ENCODE results near the gene ABCB11.

The ABCB11 gene

GRCh38 chr2:169007356-169007755 is 23.8 kb downstream of the ABCB11 start:
- Histone ChIP-seq H3K9ac (ENCODE audit: low read length) (no peak overlapping the region), H3K27me3 (ENCODE audit: low read depth, low read length) (no peaks in the 10 kb centered on the region), H3K4me1 (ENCODE audit: low read length) (peaks cover 24% of the 10 kb centered on the region), H3K9me3 (ENCODE audit: insufficient read depth, low read length) (no peaks in the 10 kb centered on the region), H3K4me3 (ENCODE audit: low read length) (no peak overlapping the region), H2AFZ (ENCODE audit: low read depth, low read length) (no peak overlapping the region), H3K36me3 (replicated peaks; ENCODE audit: low read depth, low read length) (no peaks in the 10 kb centered on the region), H4K20me1 (ENCODE audit: insufficient read depth, low read length) (no peaks in the 10 kb centered on the region), H3K4me2 (ENCODE audit: low read length) (no peak overlapping the region), H3K27ac (ENCODE audit: low read length) (no peak overlapping the region), H3K79me2 (ENCODE audit: low read length) (no peaks in the 10 kb centered on the region)
- no peak for TF ChIP-seq CTCF (IDR thresholded peaks at IDR 0.05; ENCODE audit: low read depth, low read length)
- TF ChIP-seq EZH2phosphoT487 (IDR thresholded peaks at IDR 0.05; ENCODE audit: low read depth) = no peak

- no peaks in the 10 kb centered on the region for H3K79me2 ChIP-seq (ENCODE audit: low read length)
- H3K4me2 ChIP-seq (ENCODE audit: low read length) = no peak overlapping the region
- no peak overlapping the region for H3K9ac ChIP-seq (ENCODE audit: low read length)
- H3K9me3 ChIP-seq (ENCODE audit: insufficient read depth, low read length) = no peaks in the 10 kb centered on the region
- H4K20me1 ChIP-seq (ENCODE audit: insufficient read depth, low read length) = no peaks in the 10 kb centered on the region
- no peaks in the 10 kb centered on the region for H3K36me3 ChIP-seq (replicated peaks; ENCODE audit: low read depth, low read length)
- H2AFZ ChIP-seq (ENCODE audit: low read depth, low read length) = no peak overlapping the region
- H3K27ac ChIP-seq (ENCODE audit: low read length) = no peak overlapping the region
- H3K4me3 ChIP-seq (ENCODE audit: low read length) = no peak overlapping the region
- TF ChIP-seq CTCF (IDR thresholded peaks at IDR 0.05; ENCODE audit: low read depth, low read length) (no peak), EZH2phosphoT487 (IDR thresholded peaks at IDR 0.05; ENCODE audit: low read depth) (no peak)
- no peaks in the 10 kb centered on the region for H3K27me3 ChIP-seq (ENCODE audit: low read depth, low read length)
- peaks cover 27% of the 10 kb centered on the region for H3K4me1 ChIP-seq (ENCODE audit: low read length)
Measured at GRCh38 chr2:169006665-169007064, 24.5 kb downstream of the ABCB11 start.

DNA sequence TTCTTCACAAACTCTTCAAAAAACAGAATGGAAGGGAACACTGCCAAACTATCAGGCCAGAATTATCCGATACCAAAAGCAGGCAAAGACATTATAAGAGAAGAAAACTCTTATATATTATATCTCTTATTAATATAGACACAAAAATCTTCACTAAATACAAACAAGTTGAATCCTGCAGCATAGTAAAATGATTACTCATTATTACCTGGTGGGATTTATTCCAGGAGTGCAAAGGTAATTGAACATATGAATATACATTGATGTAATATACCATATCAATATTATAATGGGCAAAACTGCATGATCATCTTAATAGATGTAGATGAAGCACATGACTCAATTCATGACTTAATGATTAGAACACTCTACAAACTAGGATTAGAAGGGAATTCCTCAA is 25.1 kb downstream of the ABCB11 start:
- Histone ChIP-seq H3K9ac (ENCODE audit: low read length) (no peak overlapping the region), H3K27me3 (ENCODE audit: low read depth, low read length) (no peaks in the 10 kb centered on the region), H3K27ac (ENCODE audit: low read length) (no peak overlapping the region), H3K36me3 (replicated peaks; ENCODE audit: low read depth, low read length) (no peaks in the 10 kb centered on the region), H4K20me1 (ENCODE audit: insufficient read depth, low read length) (no peaks in the 10 kb centered on the region), H3K9me3 (ENCODE audit: insufficient read depth, low read length) (no peaks in the 10 kb centered on the region), H3K4me3 (ENCODE audit: low read length) (no peak overlapping the region), H3K4me1 (ENCODE audit: low read length) (peaks cover 27% of the 10 kb centered on the region), H3K79me2 (ENCODE audit: low read length) (no peaks in the 10 kb centered on the region), H2AFZ (ENCODE audit: low read depth, low read length) (no peak overlapping the region), H3K4me2 (ENCODE audit: low read length) (no peak overlapping the region)
- no peak for TF ChIP-seq CTCF (IDR thresholded peaks at IDR 0.05; ENCODE audit: low read depth, low read length)
- no peak for TF ChIP-seq EZH2phosphoT487 (IDR thresholded peaks at IDR 0.05; ENCODE audit: low read depth)

GRCh38 chr2:169005080-169005598 is 26.0 kb downstream of the ABCB11 start:
- Histone ChIP-seq H3K4me3 (ENCODE audit: low read length) (no peak overlapping the region), H3K4me1 (ENCODE audit: low read length) (peaks cover 24% of the 10 kb centered on the region), H3K36me3 (replicated peaks; ENCODE audit: low read depth, low read length) (no peaks in the 10 kb centered on the region), H4K20me1 (ENCODE audit: insufficient read depth, low read length) (no peaks in the 10 kb centered on the region), H3K79me2 (ENCODE audit: low read length) (no peaks in the 10 kb centered on the region), H3K4me2 (ENCODE audit: low read length) (no peak overlapping the region), H3K27me3 (ENCODE audit: low read depth, low read length) (no peaks in the 10 kb centered on the region), H3K9ac (ENCODE audit: low read length) (no peak overlapping the region), H2AFZ (ENCODE audit: low read depth, low read length) (no peak overlapping the region), H3K27ac (ENCODE audit: low read length) (no peak overlapping the region), H3K9me3 (ENCODE audit: insufficient read depth, low read length) (no peaks in the 10 kb centered on the region)
- TF ChIP-seq EZH2phosphoT487 (IDR thresholded peaks at IDR 0.05; ENCODE audit: low read depth) = no peak
- TF ChIP-seq CTCF (IDR thresholded peaks at IDR 0.05; ENCODE audit: low read depth, low read length) = no peak

Measured in OCI-LY3 (cell line).